Ishikawa (cell line): ENCODE data around the gene MAPRE3.

Source experiments
- CEBPB ChIP-seq: IDR thresholded peaks from 2 replicates; pipeline ENCODE4 v1.6.1; 2012
- CREB1 ChIP-seq: IDR thresholded peaks from 2 replicates; pipeline ENCODE4 v1.6.1; 2012; ENCODE audit warnings: low read depth
- EGR1 ChIP-seq: IDR thresholded peaks from 2 replicates; pipeline ENCODE4 v1.6.1; 2012
- MAX ChIP-seq: IDR thresholded peaks from 2 replicates; pipeline ENCODE4 v1.6.1; 2012
- NFIC ChIP-seq: IDR thresholded peaks from 2 replicates; pipeline ENCODE4 v1.6.1; 2012
- REST ChIP-seq: IDR thresholded peaks from 2 replicates; pipeline ENCODE4 v1.6.1; 2012; ENCODE audit warnings: low read depth, mild to moderate bottlenecking
- USF1 ChIP-seq: IDR thresholded peaks from 2 replicates; pipeline ENCODE4 v1.6.1; 2012
- YY1 ChIP-seq: IDR thresholded peaks from 2 replicates; pipeline ENCODE4 v1.6.1; 2012; ENCODE audit warnings: low read depth
- ZBTB7A ChIP-seq: IDR thresholded peaks from 2 replicates; pipeline ENCODE4 v1.6.1; 2012; ENCODE audit warnings: low read depth

- TF ChIP-seq EGR1 (no peak), USF1 (no peak), YY1 (no peak), ZBTB7A (no peak), REST (no peak), CREB1 (no peak), NFIC (no peak), MAX (no peak), CEBPB (no peak)
These were observed 1.2 kb upstream of the MAPRE3 start for GRCh38 chr2:26969077-26969844.
